ENCODE data around the gene CECR2. TPM values are rescaled to one million over a fixed set of nuclear protein-coding genes. Genes with fewer than 3 reads are reported as not detected.

The CECR2 gene
- total RNA-seq, 1 experiment from 2014 or later: not detected

DNA sequence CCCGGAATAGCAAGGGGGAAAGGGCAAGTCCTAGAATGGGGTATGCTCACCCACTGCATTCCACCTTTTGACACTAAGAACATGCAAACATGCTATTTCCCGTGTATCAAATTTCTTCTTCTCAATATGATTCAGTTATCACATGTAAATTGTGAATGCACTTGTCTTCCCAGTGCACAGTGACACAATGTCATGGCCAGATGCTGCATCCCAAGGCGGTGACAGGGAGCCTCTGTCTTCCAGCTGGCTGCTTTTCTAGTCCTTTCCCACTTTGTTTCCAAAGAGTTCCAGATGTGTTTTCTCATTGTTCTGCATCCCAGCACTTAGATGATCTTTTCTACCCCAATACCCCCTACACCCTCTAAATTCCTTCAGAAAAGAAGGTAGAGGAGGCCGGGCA is 206.4 kb downstream of the CECR2 start:
- no TSS peak for BruUV-seq (replicated peaks)
- Histone ChIP-seq H3K4me1 (ENCODE audit: insufficient read depth, low read length) (peaks cover 15% of the 10 kb centered on the region; the same call in 1 of the 2 replicates), H4K20me1 (ENCODE audit: low read length) (no peaks in the 10 kb centered on the region), H3K27me3 (ENCODE audit: low read length) (no peaks in the 10 kb centered on the region), H2AFZ (ENCODE audit: low read length) (no peak overlapping the region), H3K36me3 (ENCODE audit: low read depth, low read length) (no peaks in the 10 kb centered on the region), H3F3A (ENCODE audit: low read length, unreplicated experiment) (no peaks in the 10 kb centered on the region), H3K27ac (ENCODE audit: low read length) (peak overlapping the region; percentile 56), H3K4me3 (ENCODE audit: low read length) (no peak overlapping the region), H3K79me2 (ENCODE audit: low read length) (no peaks in the 10 kb centered on the region), H3K9ac (ENCODE audit: low read length) (0 out of 2 replicates have a peak overlapping the region, but pooled peaks have one; percentile 15), H3K9me2 (replicated peaks; ENCODE audit: low read length) (no peaks in the 10 kb centered on the region), H3K9me3 (ENCODE audit: low read length) (no peaks in the 10 kb centered on the region), H3K4me2 (ENCODE audit: low read length) (no peak overlapping the region)
- POLR2A ChIA-PET (ENCODE audit: unreplicated experiment): no interaction called here
- intact Hi-C loops (cut with micrococcal nuclease): no loop called here
- TF ChIP-seq EZH2phosphoT487 (IDR thresholded peaks at IDR 0.05; ENCODE audit: borderline replicate concordance, low read length): no peak
- TF ChIP-seq EZH2 (IDR thresholded peaks at IDR 0.05; ENCODE audit: low read length, unreplicated experiment): no peak
- no peak for TF ChIP-seq CTCF (conservative IDR thresholded peaks at IDR 0.05; ENCODE audit: low read depth, low read length)
- DNase-seq (no peak), ATAC-seq (no peak)
- CTCF ChIA-PET: no interaction called here

DNA sequence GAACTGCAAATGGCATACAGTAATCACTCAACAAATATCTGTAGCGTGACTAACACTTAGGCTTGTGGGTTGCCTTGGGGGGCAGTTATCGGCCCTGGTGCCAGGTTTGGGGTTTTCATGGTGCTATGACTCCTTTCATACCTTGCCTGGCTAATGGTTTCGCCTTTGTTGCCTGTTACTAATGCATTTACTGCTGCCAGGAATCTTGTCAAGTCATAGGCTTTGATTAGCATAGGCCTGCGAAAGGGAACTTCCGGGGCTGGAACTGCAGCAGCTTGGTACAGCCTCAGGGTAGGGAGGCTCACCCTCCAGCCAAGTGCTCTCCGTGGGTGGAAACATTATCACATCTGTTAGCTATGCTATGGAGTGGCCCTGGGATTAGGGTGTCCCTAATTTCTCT is 207.2 kb downstream of the CECR2 start:
- no peak overlapping the region for H2AFZ ChIP-seq (ENCODE audit: low read length)
- peak; percentile 87 for DNase-seq
- peak; percentile 90 for ATAC-seq
- POLR2A ChIA-PET (ENCODE audit: unreplicated experiment): no interaction called here
- no peaks in the 10 kb centered on the region for H3F3A ChIP-seq (ENCODE audit: low read length, unreplicated experiment)
- H3K27ac ChIP-seq (ENCODE audit: low read length): peak overlapping the region; percentile 56
- intact Hi-C loops (cut with micrococcal nuclease): no loop called here
- no peaks in the 10 kb centered on the region for H3K79me2 ChIP-seq (ENCODE audit: low read length)
- no TSS peak for BruUV-seq (replicated peaks)
- H3K36me3 ChIP-seq (ENCODE audit: low read depth, low read length): no peaks in the 10 kb centered on the region
- TF ChIP-seq EZH2phosphoT487 (IDR thresholded peaks at IDR 0.05; ENCODE audit: borderline replicate concordance, low read length): no peak
- no peak for TF ChIP-seq CTCF (conservative IDR thresholded peaks at IDR 0.05; ENCODE audit: low read depth, low read length)
- no peak for TF ChIP-seq EZH2 (IDR thresholded peaks at IDR 0.05; ENCODE audit: low read length, unreplicated experiment)
- no peak overlapping the region for H3K4me2 ChIP-seq (ENCODE audit: low read length)
- no peaks in the 10 kb centered on the region for H3K9me3 ChIP-seq (ENCODE audit: low read length)
- H3K4me3 ChIP-seq (ENCODE audit: low read length): no peak overlapping the region
- CTCF ChIA-PET: interaction anchor here (0.6 kb wide), 1 partner anchor 63 kb away, joined by 6 read pairs; no protein-coding TSS in a partner anchor
- no peaks in the 10 kb centered on the region for H4K20me1 ChIP-seq (ENCODE audit: low read length)
- H3K4me1 ChIP-seq (ENCODE audit: insufficient read depth, low read length): peaks cover 15% of the 10 kb centered on the region; the same call in 1 of the 2 replicates
- H3K9me2 ChIP-seq (replicated peaks; ENCODE audit: low read length): no peaks in the 10 kb centered on the region
- H3K9ac ChIP-seq (ENCODE audit: low read length): 0 out of 2 replicates have a peak overlapping the region, but pooled peaks have one; percentile 15
- H3K27me3 ChIP-seq (ENCODE audit: low read length): no peaks in the 10 kb centered on the region

GRCh38 chr22:17578136-17578754 is 209.0 kb downstream of the CECR2 start:
- ATAC-seq (peak; percentile 27; the same call in 1 of the 2 replicates), DNase-seq (peak; percentile 37)
- no peak for TF ChIP-seq EZH2 (IDR thresholded peaks at IDR 0.05; ENCODE audit: low read length, unreplicated experiment)
- no peak for TF ChIP-seq EZH2phosphoT487 (IDR thresholded peaks at IDR 0.05; ENCODE audit: borderline replicate concordance, low read length)
- no peak for TF ChIP-seq CTCF (conservative IDR thresholded peaks at IDR 0.05; ENCODE audit: low read depth, low read length)
- ChIA-PET CTCF (no interaction called here), POLR2A (ENCODE audit: unreplicated experiment) (no interaction called here)
- H4K20me1 ChIP-seq (ENCODE audit: low read length): no peaks in the 10 kb centered on the region
- no peaks in the 10 kb centered on the region for H3K79me2 ChIP-seq (ENCODE audit: low read length)
- H2AFZ ChIP-seq (ENCODE audit: low read length): no peak overlapping the region
- no peak overlapping the region for H3K4me3 ChIP-seq (ENCODE audit: low read length)
- H3K27ac ChIP-seq (ENCODE audit: low read length): no peak overlapping the region
- H3K9me3 ChIP-seq (ENCODE audit: low read length): no peaks in the 10 kb centered on the region
- H3F3A ChIP-seq (ENCODE audit: low read length, unreplicated experiment): no peaks in the 10 kb centered on the region
- no peak overlapping the region for H3K4me2 ChIP-seq (ENCODE audit: low read length)
- H3K9me2 ChIP-seq (replicated peaks; ENCODE audit: low read length): no peaks in the 10 kb centered on the region
- intact Hi-C loops (cut with micrococcal nuclease): no loop called here
- BruUV-seq (replicated peaks): no TSS peak
- no peaks in the 10 kb centered on the region for H3K27me3 ChIP-seq (ENCODE audit: low read length)
- no peak overlapping the region for H3K9ac ChIP-seq (ENCODE audit: low read length)
- no peaks in the 10 kb centered on the region for H3K36me3 ChIP-seq (ENCODE audit: low read depth, low read length)
- peaks cover 15% of the 10 kb centered on the region; the same call in 1 of the 2 replicates for H3K4me1 ChIP-seq (ENCODE audit: insufficient read depth, low read length)
